Gastrocnemius medialis (tissue), 4 donors: ENCODE results near the gene CSNK1G1. TPM values are rescaled to one million over a fixed set of nuclear protein-coding genes. Genes with fewer than 3 reads are reported as not detected.

ENCODE experiments used
- ATAC-seq, 2 donors: fragments of 150-250 bp; one replicate each; pipeline ENCODE4 v1.9.1; 2016
- DNase-seq, 2 donors: peaks; one replicate each; pipeline ENCODE4 v3.0.0-alpha.2; 2019
- H3K27ac ChIP-seq, 4 donors: fragments of 200-600 bp; sonication (generic); 1 replicate in 1 of 4; 2 replicates in 3 of 4; pipeline ENCODE4 v1.5.1; 2016 to 2018; ENCODE audit warnings: mild to moderate bottlenecking in 2 of 4, moderate library complexity in 1 of 4
- H3K27me3 ChIP-seq, 3 donors: fragments of 200-600 bp; sonication (generic) in 2 of 3; 1 replicate in 1 of 3; 2 replicates in 2 of 3; pipeline versions ENCODE4 v1.5.1 to v1.6.0; 2016 to 2019; ENCODE audit warnings: mild to moderate bottlenecking in 1 of 3, moderate library complexity in 1 of 3
- H3K36me3 ChIP-seq, 2 donors: fragments of 200-600 bp; sonication (generic) in 1 of 2; one replicate each; pipeline ENCODE4 v1.5.1; 2017 to 2018
- H3K4me1 ChIP-seq, 2 donors: fragments of 200-600 bp; sonication (generic) in 1 of 2; one replicate each; pipeline ENCODE4 v1.5.1; 2016 to 2017; ENCODE audit warnings: mild to moderate bottlenecking in 2 of 2
- H3K4me3 ChIP-seq, 4 donors: fragments of 200-600 bp; sonication (generic) in 3 of 4; 1 replicate in 1 of 4; 2 replicates in 3 of 4; pipeline ENCODE4 v1.5.1; 2016 to 2019; ENCODE audit warnings: mild to moderate bottlenecking in 2 of 4
- H3K9me3 ChIP-seq, 3 donors: fragments of 200-600 bp; sonication (generic) in 2 of 3; 1 replicate in 1 of 3; 2 replicates in 2 of 3; pipeline ENCODE4 v1.5.1; 2016 to 2019
- POLR2A ChIP-seq, 2 donors: fragments of 450-650 bp; IDR thresholded peaks; one replicate each; pipeline ENCODE4 v1.6.1; 2017; ENCODE audit warnings: antibody characterized with exemption in 2 of 2, mild to moderate bottlenecking in 2 of 2, moderate library complexity in 2 of 2
- in situ Hi-C, 4 donors: fragments of 200-750 bp; cut with MboI; loops; one replicate each; pipeline versions ENCODE4 v1.15.0 to v1.8.0; 2017; ENCODE audit warnings: low sequenced_read_pairs in 4 of 4
- intact Hi-C: fragments of 100-400 bp; cut with DNase I; formaldehyde crosslinking; loops from one replicate; pipeline ENCODE4 v1.15.1; 2023; ENCODE audit warnings: low total_unique reads
- total RNA-seq, 4 donors: library from RNA; depleted of rRNA; stranded (reverse); fragments of >200 nt; gene quantifications; one replicate each; pipeline versions ENCODE4 v1.1.0 to v1.2.3, GENCODE V29; 2016
- TF ChIP-seq, protein P1 (sequence below), 5 experiments: fragments of 450-650 bp in 3 of 5; fragments of 200-600 bp in 2 of 5; sonication (generic) in 2 of 5; IDR thresholded peaks in 4 of 5; conservative IDR thresholded peaks in 1 of 5; 1 replicate in 4 of 5; 2 replicates in 1 of 5; pipeline ENCODE4 v1.5.1; 2016 to 2019; ENCODE audit warnings: antibody characterized with exemption in 5 of 5, mild to moderate bottlenecking in 3 of 5, moderate library complexity in 3 of 5

CSNK1G1 gene
- total RNA-seq, 4 donors from 2014 or later: 5.3 to 26.6 (median 6.5) TPM

GRCh38 chr15:64133623-64134344 is 222.2 kb downstream of the CSNK1G1 start:
- Histone ChIP-seq H3K27ac (no peak overlapping the region), H3K4me3 (no peak overlapping the region), H3K27me3 (no peaks in the 10 kb centered on the region), H3K4me1 (no peaks in the 10 kb centered on the region), H3K36me3 (peaks cover 8 to 98% of the 10 kb centered on the region in 2 donors), H3K9me3 (no peaks in the 10 kb centered on the region)
- in situ Hi-C loops: no loop called here
- no peak for DNase-seq
- ATAC-seq: no peak
- TF ChIP-seq, protein P1, sequence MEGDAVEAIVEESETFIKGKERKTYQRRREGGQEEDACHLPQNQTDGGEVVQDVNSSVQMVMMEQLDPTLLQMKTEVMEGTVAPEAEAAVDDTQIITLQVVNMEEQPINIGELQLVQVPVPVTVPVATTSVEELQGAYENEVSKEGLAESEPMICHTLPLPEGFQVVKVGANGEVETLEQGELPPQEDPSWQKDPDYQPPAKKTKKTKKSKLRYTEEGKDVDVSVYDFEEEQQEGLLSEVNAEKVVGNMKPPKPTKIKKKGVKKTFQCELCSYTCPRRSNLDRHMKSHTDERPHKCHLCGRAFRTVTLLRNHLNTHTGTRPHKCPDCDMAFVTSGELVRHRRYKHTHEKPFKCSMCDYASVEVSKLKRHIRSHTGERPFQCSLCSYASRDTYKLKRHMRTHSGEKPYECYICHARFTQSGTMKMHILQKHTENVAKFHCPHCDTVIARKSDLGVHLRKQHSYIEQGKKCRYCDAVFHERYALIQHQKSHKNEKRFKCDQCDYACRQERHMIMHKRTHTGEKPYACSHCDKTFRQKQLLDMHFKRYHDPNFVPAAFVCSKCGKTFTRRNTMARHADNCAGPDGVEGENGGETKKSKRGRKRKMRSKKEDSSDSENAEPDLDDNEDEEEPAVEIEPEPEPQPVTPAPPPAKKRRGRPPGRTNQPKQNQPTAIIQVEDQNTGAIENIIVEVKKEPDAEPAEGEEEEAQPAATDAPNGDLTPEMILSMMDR (IDR thresholded peaks at IDR 0.05 in 4 of 5, conservative IDR thresholded peaks at IDR 0.05 in 1 of 5): no peak
- TF ChIP-seq POLR2A (IDR thresholded peaks at IDR 0.05): no peak
- intact Hi-C loops: no loop called here

GRCh38 chr15:64132217-64132616 is 223.8 kb downstream of the CSNK1G1 start:
- peaks cover 8 to 97% of the 10 kb centered on the region in 2 donors for H3K36me3 ChIP-seq
- in situ Hi-C loops: no loop called here
- H3K27ac ChIP-seq: no peak overlapping the region
- no peak overlapping the region for H3K4me3 ChIP-seq
- no peaks in the 10 kb centered on the region for H3K9me3 ChIP-seq
- H3K27me3 ChIP-seq: no peaks in the 10 kb centered on the region
- intact Hi-C loops: no loop called here
- TF ChIP-seq POLR2A (IDR thresholded peaks at IDR 0.05): no peak
- TF ChIP-seq, protein P1 (IDR thresholded peaks at IDR 0.05 in 4 of 5, conservative IDR thresholded peaks at IDR 0.05 in 1 of 5): no peak
- no peak for DNase-seq
- H3K4me1 ChIP-seq: peaks cover 5 to 9% of the 10 kb centered on the region in 2 donors
- no peak for ATAC-seq

- no peak overlapping the region for H3K27ac ChIP-seq
- no peak for ATAC-seq
- in situ Hi-C loops: no loop called here
Observed at GRCh38 chr15:64131547-64131946, 224.4 kb downstream of the CSNK1G1 start.

GRCh38 chr15:64130159-64130558 is 225.8 kb downstream of the CSNK1G1 start:
- peaks cover 5 to 10% of the 10 kb centered on the region in 2 donors for H3K4me1 ChIP-seq
- intact Hi-C loops (no loop called here), in situ Hi-C loops (no loop called here)
- no peaks in the 10 kb centered on the region for H3K27me3 ChIP-seq
- no peak overlapping the region for H3K27ac ChIP-seq
- DNase-seq (no peak), ATAC-seq (no peak)
- no peak overlapping the region for H3K4me3 ChIP-seq
- peaks cover 8 to 94% of the 10 kb centered on the region in 2 donors for H3K36me3 ChIP-seq
- TF ChIP-seq, protein P1 (IDR thresholded peaks at IDR 0.05 in 4 of 5, conservative IDR thresholded peaks at IDR 0.05 in 1 of 5): no peak
- no peak for TF ChIP-seq POLR2A (IDR thresholded peaks at IDR 0.05)
- H3K9me3 ChIP-seq: no peaks in the 10 kb centered on the region

More at GRCh38 chr15:64131547-64131946, 224.4 kb downstream of the CSNK1G1 start:
- Histone ChIP-seq H3K4me3 (no peak overlapping the region), H3K9me3 (no peaks in the 10 kb centered on the region), H3K36me3 (peaks cover 8 to 97% of the 10 kb centered on the region in 2 donors), H3K27me3 (no peaks in the 10 kb centered on the region), H3K4me1 (peaks cover 5 to 10% of the 10 kb centered on the region in 2 donors)
- DNase-seq: no peak
- no peak for TF ChIP-seq POLR2A (IDR thresholded peaks at IDR 0.05)
- TF ChIP-seq, protein P1 (IDR thresholded peaks at IDR 0.05 in 4 of 5, conservative IDR thresholded peaks at IDR 0.05 in 1 of 5): no peak
- intact Hi-C loops: no loop called here
